CD1c-positive myeloid dendritic cell (primary cell): ENCODE measurements around the gene CRYAB.

Experiments used
- DNase-seq: peaks from one replicate; pipeline ENCODE4 v3.0.0-alpha.2; 2016; ENCODE audit errors: extremely low spot score

The CRYAB gene, protein sequence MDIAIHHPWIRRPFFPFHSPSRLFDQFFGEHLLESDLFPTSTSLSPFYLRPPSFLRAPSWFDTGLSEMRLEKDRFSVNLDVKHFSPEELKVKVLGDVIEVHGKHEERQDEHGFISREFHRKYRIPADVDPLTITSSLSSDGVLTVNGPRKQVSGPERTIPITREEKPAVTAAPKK

DNA sequence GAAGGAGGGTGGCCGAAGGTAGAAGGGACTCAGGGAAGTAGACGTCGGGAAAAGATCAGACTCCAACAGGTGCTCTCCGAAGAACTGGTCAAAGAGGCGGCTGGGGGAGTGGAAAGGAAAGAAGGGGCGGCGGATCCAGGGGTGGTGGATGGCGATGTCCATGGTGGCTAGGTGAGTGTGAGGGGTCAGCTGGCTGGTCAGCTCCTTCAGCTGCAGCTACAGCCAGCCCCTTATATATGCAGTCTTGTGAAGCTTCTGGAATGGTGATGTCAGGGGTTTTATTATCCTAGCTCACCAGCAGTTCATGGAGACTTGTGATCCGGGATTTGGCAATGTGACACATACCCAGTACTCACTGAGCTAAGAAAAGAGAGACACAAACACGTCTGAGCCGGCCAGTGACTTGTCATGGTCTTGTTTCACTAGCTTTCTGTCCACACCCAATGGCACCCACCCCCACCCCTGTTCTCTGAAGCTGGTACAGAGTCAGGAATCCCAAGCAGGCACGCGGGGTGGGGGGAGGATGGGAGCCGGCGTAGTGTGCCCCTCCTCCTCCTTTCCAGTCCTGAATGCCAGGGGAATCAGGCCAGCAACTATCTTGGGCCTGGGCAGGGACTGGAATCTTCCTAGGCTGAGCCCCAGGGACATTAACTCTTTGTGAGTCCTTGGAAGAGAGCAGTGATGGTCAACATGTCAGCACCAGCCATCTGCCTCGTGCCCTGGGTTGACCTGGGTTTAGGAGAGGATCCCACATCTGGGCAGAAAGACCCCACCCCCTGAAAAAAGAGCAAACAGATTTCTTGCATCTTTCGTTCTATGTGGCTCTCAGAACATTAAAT lies at the start of gene CRYAB:
CRYAB (minus strand) TSS at position 208 of the 839 bp plus-strand sequence; CDS start at position 162, 46 bp downstream.
- no peak for DNase-seq

DNA sequence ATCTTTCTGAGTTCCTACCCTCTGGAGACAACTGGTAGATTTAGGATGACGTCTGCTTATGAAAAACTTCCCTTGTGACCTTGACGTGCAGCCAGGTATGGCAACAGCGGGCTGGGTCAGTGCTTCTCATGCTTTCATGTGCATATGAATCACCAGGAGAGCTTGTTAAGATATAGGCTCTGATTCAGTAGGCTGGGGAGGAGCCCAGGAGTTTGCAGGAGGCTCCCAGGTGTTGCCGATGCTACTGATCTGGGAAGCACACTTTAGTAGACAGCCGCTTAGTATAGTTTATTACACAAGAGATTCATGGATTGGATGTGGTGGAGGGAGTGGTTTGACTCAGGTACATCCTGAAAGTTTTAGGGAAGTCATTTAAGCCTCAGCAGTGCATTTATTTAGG lies 49.3 kb upstream of the CRYAB start:
- no peak for DNase-seq

DNA sequence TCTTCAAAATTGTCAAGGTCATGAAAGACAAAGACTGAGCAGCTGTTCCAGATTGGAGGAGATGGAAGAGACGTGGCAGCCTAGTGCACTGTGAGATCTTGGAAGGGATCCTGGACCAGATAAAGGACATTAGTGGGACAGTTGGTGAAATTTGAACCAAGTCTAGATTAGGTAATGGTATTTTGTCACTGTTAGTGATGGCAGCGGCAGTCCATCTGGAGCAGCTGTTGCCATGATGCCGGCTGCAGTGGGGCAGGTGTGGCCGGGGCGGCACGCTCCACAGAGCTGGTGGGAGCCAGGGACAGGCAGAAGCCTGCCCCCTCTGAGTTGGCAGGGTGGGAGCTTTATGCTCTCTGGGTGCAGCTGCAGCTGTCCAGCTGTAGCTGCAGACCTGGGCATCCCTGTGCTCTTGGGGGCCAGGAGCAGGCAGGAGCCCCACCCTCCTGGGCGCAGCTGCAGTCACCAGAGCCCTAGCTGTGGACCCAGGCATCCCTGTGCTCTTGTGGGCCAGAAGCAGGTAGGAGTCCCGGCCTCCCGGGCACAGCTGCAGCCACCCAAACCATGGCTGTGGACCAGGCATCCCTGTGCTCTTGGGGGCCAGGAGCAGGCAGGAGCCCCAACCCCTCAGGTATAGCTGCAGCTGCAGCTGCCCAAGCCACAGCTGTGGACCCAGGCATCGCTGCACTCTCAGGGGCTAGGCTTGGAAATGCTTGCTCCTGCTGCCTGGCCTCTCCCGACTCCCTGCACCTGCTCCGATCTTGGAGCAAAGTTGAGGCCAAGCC lies 46.3 kb upstream of the CRYAB start:
- DNase-seq, result no peak

DNA sequence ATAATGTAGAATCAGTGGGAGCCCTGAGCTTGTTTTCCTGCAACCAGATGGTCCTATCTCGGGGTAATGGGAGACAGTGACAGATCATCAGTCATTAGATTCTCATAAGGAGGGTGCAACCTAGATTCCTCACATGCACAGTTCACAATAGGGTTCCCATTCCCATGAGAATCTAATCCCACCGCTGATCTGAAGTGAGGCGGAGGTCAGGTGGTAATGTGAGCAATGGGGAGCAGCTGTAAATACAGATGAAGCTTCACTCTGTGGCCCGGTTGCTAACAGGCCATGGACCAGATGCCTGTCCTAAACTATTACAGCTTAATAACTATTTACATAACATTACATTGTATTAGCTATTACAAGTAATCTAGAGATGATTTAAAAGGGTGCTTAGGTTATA lies 42.6 kb upstream of the CRYAB start:
- no peak for DNase-seq

DNA sequence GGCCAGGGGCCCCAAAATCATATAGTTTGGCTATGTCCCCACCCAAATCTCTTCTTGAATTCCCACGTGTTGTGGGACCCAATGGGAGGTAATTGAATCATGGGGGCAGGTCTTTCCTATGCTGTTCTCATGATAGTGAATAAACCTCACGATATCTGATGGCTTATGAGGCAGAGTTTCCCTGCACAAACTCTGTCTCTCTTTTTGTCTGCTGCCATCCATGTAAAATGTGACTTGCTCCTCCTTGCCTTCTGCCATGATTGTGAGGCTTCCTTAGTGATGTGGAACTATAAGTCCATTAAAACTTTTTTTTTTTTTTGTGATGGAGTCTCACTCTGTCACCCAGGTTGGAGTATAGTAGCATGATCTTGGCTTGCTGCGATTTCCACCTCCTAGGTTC lies 40.0 kb upstream of the CRYAB start:
- no peak for DNase-seq

DNA sequence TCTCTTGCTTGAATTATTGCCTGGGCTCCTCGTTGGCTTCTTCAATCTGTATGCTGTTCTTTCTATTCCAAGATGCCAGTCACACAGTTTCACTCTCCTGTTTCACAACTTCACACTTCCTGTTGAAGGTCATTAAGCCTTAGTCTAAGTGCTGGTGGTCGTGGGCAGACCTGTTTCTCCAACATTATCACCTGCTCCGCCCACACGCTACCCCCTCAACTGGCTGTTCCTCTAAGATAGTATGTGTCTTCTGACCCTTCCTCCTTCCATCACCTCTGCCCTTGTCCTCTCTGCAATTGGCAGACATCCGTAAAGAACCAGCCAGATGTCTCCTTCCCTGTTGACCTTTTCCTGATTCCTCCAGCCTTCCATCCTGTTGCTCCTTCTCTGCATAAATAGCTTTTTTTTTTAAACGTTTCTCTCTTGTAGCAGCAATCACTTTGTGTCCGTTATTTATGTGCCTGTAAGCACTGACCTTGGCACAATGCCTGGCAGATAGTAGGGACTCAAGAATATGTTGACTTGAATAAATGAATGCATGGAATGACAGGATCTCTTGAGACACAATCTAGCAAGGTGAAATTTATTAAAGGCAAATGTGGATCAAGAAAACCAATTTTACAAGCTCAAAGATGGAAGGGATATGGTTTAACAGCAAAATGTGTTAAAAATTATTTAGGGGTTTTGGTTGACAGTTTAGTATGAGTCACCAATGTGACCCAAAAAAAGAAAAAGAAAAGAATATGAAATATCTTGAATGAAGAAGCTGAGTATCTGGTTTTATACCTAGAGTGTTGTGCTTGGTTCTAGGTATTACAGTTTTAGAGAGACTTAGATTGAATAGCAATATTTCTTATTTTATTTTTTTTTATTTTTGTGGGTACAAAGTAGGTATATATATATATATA lies 38.2 kb upstream of the CRYAB start:
- DNase-seq, result no peak

DNA sequence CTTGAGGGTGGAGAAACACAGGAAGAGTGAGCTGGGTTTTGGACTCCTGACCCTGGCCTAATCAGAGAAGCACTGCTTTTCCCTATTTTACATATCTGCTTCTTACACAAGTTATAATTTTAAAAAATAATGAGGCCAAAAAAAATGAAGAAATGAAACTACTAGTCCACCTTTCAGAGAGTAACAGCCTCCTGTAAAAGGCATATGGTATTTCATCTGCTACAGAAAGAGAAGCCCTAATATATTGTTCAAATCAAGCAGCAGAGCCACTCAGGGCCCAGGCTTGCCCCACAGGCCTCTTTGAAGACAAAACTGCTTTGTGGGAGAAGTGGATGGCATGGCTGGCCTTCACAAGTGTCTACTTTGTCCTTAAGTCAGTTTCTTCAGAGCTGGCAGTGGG lies 35.6 kb upstream of the CRYAB start:
- no peak for DNase-seq

DNA sequence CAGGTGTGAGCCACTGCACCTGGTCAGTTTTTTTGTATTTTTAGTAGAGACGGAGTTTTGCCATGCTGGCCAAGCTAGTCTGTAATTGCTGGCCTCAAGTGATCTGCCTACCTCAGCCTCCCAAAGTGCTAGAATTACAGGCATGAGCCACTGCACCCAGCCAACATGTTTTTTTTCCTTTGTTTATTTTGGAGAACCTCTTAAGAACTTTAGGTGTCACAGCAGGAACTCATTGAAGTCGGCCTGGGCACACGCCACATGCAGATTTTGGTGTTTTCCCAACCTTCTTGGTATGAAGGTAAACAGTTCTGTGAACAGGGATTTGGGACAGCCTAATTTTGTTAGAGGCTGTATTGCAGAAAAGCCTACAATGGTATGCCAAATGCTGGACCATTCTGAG lies 34.9 kb upstream of the CRYAB start:
- no peak for DNase-seq

DNA sequence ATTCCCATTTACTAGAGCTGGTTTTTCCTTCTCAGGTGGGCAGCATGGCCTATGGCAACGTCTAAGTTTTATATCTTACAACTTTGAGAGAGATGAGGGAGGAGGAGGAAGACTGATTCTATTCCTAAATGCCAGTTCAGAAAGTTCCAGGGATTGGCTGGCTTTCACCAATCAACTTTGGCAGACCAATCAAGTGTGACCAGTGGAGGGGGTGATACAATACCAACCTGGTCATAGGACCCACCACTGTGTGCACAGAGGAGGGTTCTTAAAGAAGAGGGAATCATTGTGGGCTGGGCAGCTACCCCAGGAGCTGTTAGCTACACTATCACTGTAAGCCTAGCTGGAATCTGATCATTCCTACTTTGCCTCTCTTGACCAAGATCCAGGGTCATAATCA lies 33.6 kb upstream of the CRYAB start:
- no peak for DNase-seq

DNA sequence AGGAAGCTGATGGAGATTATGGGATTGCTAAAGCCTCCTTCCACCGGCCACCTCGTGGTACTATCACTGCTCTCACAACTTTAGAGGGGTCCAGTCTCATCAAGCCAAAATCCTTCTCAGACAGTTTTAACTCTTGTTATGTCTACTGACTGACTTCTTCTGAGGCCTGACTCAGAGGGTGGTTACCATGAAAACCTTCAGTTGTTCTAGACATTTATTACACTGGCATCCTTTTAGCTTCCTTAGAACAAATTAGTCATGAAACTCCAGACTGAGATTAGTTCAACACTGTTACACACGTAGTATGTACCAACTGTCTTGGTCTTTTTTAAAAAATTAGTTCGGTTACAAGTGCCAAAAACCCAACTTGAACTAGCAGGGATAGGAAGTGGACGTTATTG lies 33.1 kb upstream of the CRYAB start:
- DNase-seq, result peak; percentile 47

DNA sequence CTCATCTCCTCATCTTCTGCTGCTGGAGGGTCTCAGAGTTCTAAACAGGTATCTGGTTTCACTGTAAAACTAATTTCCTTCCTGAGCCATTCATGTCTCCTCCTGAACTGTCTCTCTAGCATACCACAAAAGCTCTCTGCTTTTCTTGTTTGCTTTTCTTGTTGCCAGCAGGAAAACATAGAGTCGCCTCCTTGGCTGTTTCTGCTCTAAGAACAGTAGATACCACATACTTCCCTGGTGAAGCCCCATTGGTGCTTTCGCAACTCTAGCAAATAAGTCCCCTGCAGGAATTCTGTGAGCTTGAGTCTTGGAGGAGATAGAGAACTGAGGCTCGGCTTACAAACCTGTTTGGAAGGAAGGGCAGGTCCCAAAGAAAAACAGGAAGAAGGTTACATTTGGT lies 32.6 kb upstream of the CRYAB start:
- no peak for DNase-seq

DNA sequence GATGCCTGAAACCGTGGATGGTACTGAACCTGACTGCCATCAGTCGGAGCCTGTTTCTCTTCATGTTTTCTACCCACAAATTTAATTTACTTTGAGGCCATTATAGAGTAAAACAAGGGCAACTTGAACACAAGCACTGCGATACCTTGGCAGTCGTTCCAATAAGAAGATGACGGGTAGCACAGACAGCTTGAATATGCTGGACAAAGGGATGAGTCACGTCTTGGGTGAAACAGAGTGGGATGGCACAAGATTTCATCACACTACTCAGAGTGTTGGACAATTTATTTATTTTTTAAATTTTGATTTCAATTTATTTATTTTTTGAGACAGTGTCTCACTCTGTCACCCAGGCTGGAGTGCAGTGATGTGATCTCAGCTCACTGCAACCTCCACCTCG lies 31.3 kb upstream of the CRYAB start:
- no peak for DNase-seq

DNA sequence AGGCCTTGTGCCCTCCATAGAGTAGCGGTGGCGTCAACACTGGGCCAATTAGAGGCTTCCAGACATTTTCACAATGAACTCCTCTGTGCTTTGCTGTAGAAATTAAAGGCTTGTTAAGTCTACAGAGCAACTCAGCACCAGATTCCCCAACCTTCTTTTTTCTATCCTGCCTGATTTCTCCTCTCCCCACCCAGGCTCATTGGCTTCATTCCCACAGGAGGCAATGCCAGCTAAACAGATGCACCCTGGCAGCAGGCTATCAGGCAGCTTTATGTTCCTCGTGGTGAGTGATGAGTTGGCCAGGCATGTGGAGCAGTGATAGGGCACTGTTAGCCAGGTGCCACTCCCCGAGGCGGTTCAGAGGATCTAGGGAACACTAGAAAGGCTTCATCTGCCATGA lies 30.4 kb upstream of the CRYAB start:
- DNase-seq, result no peak

DNA sequence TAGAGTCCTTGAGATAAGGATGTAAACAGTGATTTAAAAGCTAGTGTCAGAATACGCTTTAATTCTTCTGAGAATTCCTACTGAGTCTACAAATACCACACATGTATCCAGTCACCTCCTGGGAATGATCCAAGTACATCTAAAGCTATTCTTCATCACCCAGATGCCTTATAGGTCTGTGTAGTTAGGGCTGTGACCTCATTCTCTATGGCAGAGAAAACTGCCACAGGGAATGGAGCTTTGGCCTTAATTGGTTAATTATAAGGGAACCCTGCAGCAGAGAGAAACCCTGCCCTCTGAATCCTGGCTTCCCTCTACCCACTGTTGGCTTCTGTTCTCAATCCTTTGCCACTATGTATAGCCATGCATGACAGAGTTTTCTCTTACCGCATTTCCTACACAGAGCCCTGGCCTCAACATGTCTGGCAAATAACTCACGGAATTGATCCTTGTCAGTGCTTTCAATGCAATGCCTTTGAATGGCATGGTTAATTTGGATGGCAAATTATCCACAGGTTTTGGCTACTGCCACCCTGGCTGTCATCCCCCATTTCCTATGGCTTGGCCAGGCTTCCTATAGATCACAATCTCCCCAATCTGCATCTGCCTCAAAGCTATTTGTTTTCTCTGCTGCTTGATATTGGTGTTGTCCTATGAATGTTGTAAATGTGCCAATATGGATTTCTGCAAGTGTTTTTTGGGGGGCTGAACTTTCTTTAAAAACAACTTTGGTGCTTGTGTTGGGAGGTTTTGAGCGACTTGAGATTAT lies 28.4 kb upstream of the CRYAB start:
- no peak for DNase-seq

DNA sequence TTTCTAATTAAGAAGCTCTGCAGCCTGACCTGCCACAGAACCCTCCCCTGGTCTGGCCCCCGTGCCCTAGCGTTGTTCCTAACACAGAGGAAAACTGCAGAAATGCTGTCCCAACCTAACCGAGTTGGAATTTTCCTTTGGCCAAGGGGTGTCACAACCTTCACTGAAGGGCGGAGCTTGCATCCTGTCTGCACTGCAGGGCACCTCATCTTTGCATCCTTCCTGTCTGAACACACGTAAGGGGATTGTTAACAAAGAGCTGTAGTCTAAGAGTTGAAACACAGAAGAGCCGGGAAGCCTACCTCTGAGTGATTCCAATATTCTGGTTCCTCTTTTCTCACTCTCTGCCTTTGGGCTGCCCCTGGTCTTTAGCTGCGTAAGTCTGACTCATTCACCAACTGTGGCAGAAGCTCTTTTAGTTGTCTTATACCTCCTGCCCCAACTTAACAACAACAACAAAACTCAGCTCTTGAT lies 27.2 kb upstream of the CRYAB start:
- peak; percentile 84 for DNase-seq

DNA sequence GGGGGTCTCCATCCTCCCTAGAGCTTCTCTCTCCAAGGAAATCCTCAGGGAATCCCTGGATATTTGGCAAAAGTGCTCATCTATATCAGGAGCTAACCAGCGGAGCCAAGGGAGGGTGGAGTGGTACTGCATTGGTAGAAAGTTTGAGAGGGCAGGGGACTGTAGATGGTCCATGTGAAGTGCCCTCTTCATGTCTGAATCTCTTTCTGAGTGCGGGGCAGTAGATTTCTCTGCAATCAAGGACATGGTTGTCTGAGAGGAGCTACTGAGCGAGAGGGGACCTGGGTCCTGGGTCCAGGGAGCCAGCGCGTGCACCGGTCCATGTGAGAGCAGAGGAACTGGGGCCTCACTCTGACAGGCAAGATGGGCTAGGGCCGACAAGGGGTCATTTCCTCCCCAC lies 26.3 kb upstream of the CRYAB start:
- no peak for DNase-seq

DNA sequence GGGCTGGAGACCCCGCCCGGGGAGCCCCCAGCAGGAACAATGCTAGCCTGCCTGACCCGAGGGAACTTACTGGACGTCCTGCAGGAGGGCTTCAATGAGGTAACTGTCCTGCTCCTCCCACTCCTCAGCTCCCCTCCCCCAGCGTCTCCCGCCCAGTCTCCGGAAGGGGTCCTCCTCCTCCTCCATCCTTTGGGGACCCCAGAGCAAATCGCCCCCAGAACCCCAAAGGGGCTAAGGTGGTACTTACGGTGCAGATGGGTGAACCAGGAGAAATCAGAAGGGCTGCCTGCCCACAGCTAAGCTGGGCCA lies 25.8 kb upstream of the CRYAB start:
- DNase-seq, result no peak

DNA sequence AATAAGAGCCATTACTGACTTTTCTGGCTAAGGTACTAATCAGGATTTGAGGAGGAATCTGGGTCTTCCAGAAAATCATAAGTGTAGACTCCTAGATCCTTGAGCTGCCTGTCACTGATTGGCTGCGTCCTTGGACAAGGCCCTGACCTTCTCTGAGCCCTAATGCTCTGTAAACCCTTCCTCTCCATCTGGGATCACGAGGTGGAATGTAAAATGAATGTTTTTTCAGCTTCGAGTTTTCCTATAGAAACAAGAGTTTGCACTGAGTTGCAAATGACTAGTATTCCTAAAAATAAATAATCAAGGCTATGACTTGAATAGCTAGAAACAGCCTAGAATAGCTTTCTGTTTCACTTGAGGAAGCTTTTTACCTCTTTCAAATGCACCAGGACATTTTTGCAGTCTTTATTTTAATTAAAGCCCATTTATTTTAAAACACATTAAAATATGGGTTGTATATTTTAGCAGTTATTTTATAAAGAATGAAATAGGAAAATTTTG lies 24.5 kb upstream of the CRYAB start:
- DNase-seq, result no peak

DNA sequence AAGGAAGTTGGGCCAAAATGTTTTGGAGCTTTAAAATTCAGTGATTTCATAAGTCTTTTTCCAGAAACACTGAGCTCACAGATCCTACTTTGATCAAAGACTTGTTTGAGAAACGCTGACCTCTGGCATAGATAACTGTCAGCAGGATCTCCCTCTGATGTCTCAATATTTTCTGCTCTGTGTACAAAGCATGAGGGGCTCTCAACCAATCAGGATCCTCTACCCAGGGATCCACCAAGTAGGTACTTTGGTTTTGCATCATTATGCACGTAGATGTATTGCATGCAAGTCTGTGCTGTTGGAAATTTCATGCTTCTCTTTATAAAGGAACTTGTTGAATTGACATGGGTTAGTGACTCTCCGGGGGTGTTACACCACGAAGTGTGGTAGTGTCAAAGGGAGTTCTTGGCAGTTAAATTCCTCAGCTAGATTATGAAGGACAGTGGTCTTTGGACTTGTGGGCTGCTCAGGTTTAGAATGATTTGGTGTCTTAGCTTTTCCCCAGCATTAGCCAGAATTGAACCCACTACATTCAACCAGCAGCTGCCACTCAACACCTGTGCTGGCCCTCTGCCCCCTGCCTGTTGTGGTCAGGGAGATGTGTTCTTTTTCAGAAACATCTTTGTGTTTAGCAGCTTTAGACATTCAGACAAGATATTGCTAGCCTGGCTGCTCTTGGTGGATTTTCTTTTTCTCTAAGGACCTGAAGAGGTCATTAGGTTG lies 23.9 kb upstream of the CRYAB start:
- peak; percentile 65 for DNase-seq

DNA sequence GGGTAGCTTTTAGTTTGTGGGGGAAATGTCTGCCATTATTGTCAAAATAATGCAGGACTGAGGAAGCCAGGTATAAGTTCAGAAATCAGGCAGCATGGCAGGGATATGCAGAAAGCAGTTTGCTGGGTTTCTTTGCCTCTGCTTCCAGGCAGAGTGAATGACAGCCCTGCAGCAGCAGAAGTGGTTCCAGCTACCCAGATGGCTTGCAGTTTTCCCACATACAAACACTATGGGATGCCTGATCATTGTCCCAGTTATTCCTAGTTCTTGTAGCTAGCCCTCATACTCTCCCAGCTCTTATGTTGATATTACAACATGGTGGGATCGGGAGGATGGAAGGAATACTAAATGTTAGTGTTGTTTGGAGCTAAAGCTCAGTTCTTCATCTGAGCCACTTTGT lies 22.7 kb upstream of the CRYAB start:
- DNase-seq, result no peak
